NCI-H526 (cell line): ENCODE measurements around the gene MYO3B.
A peak's percentile ranks its signal among the peaks of the same experiment; 100 is the strongest.
"Not testable (repeated sequence)": the region's sequence is repeated elsewhere in the genome, so short reads cannot be mapped to it uniquely, and the experiment has no call there.

Experiments
- DNase-seq, 2 experiments: peaks; one replicate each; lab custom pipeline; 2025; lab: John Stamatoyannopoulos, UW

The MYO3B gene

GRCh38 chr2:170512266-170512665, 334.3 kb downstream of the MYO3B start:
- DNase-seq, result no peak

- DNase-seq, result no peak
Observed at GRCh38 chr2:170514140-170514539, 336.2 kb downstream of the MYO3B start.

DNA sequence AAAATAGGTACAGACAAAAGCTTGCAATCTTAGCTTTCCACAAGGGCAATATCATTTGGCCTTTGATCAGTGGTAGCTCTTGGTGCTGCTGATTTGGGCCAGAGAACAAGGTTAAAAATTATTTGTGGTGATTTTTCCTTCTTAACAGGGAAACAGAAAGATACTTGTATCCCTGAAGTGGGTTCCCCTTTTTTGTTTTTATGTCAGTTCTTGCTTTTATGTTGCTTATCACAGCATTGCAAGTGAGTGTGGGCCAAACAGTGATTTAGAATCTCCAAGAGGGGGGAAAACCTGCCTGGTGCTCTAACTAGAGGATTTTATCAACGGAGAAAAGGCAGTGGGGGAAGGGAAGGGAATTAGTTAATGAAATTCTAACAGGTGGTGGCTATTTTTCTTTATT, 339.6 kb downstream of the MYO3B start:
- no peak for DNase-seq

GRCh38 chr2:170518911-170519310, 341.0 kb downstream of the MYO3B start:
- no peak for DNase-seq

DNA sequence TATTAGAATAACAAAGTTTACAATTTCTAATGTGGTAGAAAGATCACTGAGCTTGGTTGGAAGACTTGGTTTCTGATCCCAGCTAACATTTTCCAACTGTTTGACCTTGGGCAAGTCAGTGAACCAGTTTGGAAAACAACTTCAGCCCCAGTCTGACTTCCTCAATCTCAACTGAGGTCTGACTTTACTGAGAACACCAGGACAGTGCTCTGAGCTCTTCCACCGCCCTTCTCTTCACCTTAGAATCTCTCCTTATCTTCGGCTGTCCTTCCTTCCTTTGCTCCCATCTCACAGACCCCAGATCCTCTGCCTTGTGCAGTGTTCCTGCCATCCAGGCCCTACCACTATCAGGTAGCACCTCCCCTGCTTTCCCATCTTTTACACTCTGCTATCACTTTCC, 343.4 kb downstream of the MYO3B start:
- DNase-seq, result no peak

GRCh38 chr2:170523506-170523905, 345.6 kb downstream of the MYO3B start:
- no peak for DNase-seq

DNA sequence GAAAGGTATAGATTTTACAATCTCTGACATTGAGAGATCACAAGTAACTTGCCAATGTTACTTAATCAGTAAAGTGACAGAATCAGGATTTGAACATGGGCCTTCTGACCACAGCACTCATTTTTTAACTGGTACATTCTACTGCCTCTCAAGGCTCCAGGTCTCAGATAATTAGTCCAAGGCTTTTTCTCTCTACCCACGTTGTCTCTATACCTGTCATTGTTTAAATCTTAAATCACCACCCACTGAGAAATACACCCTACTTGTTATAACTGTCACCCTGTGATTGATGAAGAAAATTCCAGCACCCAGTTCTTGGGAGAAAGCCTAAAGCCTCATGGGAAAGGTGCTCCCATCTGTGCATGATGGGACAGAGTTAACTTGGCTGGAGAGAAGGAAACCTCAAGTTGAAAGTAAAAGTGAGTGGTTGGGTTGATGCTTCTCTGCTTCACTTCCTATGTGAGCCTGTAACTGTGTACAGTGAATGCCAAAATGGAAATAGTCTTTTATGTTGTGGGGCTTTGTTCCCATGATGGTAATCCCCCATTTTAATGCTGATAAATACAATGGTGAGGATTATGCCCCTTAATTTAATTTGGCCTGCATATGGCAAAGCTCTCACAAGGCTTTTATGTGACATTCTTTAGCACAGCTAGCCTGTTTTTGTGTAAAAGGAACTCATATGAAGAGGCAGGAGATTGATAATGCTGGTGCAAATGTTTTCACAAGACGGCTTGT, 347.1 kb downstream of the MYO3B start:
- no peak for DNase-seq

DNA sequence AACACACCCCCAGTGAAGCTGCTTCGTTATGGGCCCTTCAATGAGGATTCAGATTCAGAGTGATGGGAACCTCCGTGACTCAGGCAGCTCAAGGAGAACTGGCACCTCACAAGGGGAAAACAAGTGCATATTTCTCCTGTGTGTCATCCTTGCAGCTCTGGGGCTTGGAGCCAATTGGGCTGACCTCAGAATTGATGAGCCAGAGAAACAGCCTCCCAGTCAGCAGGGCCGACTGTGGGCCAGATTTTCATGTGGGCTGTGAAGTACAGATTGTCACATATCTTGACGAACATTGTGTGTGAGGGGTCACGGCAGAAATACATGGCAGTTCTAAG, 347.6 kb downstream of the MYO3B start:
- no peak for DNase-seq

GRCh38 chr2:170530284-170530745, 352.4 kb downstream of the MYO3B start:
- peak; percentile 97 to 98 for DNase-seq

- peak in 1 of 2 experiments; percentile 24 for DNase-seq
Observed at GRCh38 chr2:170530803-170531564, 353.0 kb downstream of the MYO3B start.

GRCh38 chr2:170531876-170532275, 353.9 kb downstream of the MYO3B start:
- no peak for DNase-seq

DNA sequence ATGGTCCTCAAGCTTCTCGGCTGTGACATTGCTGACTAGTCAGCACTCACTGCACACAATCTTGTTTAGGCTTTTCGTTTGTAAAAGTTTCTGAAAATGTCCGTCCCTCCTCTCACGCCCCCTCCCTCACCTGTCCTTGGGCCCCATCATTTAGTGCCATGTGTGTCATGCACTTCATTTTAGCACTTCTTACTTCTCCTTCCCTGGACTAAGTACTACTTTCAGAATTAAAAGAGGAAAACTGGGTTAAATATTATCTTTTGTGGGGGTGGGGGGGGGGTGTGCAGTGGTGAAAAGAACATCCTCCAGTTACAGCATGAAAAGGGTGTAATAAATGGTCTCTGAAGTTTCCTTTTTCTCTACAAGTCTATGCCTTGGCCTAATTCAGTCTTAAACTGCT, 355.2 kb downstream of the MYO3B start:
- DNase-seq, result no peak

DNA sequence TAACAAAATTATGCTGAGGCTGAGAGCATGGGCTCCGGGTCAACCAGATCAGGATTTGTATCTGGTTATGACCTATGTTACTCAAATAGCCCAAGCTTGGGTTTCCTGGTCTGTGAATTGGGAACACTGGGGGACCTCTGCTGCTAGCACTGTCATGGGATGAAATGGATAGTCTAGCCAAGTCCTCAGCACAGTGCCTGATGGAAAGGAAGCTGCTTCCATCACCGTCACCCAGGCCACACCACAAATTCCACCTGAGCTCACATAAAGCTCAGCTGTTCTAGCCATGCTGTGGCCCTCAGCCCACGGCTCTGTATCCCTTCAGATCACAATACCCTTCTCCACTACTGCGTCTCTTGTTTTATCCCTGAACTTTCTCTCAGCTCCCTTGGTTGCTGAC, 357.6 kb downstream of the MYO3B start:
- DNase-seq, result no peak

DNA sequence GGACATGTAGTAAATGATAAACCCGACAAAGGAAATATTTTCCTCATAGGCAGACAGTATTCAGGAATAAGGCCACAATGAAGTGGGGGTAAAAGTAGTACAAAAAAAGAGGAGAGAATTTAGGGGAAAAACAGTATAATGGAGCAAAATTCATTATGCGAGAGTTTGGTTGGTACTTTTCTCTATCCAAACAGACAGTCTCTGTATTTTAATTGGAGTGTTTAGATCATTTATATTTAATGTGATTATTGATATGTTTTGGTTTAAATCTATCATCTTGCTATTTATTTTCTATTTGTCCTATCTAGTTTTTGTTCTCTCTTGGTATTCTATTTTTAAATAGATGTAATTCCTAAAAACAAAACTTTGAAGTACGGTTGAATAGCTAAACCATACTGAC, 366.9 kb downstream of the MYO3B start:
- DNase-seq, result no peak

DNA sequence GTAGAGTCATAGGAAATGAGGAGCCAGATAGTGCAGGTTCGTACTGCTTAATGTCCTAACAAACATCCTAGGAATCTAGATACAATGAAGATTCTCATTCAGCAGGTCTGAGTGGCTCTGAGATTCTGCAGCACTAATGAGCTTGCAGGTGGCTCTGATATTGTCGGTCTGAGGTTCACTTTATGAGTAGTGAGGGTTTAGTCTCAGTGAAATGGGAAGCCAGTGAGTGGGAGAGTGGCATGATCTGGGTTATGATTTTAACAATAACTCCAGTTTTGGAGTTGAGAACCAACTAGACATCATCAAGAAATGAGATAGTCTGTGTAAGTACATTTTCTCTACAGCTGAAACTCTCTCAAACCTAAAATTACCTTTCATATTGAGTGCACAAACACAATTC, 370.4 kb downstream of the MYO3B start:
- DNase-seq, result no peak

DNA sequence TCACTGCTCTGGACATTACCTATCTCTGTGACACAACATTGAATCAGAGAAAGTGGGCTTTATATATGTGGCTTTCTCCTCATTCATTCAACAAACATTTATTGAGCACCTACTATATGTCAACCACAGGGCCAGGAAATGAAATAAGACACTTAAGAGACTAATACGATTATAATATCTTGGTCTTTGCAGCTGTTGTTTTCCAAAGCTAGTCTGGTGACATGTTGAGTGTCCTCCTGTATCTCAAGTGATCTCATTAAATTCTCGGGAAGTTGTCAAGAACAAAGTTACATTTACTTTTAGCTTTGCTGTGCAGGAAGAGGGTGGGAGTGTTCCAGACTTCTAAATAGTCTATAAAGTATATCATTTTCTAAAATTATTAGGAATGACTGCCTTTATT, 372.6 kb downstream of the MYO3B start:
- DNase-seq, result no peak

DNA sequence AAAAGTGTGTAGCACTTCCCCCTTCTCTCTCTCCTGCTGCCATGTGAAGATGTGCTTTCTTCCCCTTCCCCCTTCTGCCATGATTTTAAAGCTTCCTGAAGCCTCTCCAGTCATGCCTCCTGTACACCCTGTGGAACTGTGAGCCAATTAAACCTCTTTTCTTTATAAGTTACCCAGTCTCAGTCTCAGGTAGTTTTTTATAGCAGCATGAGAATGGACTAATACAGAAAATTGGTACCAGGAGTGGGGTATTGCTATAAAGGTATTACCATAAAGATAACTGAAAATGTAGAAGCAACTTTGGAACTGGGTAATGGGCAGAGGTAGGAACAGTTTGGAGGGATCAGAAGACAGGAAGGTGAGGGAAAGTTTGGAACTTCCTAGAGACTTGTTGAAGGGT, 374.0 kb downstream of the MYO3B start:
- not testable (repeated sequence) for DNase-seq

GRCh38 chr2:170553748-170554147, 375.8 kb downstream of the MYO3B start:
- no peak for DNase-seq

GRCh38 chr2:170554278-170554955, 376.5 kb downstream of the MYO3B start:
- no peak for DNase-seq

DNA sequence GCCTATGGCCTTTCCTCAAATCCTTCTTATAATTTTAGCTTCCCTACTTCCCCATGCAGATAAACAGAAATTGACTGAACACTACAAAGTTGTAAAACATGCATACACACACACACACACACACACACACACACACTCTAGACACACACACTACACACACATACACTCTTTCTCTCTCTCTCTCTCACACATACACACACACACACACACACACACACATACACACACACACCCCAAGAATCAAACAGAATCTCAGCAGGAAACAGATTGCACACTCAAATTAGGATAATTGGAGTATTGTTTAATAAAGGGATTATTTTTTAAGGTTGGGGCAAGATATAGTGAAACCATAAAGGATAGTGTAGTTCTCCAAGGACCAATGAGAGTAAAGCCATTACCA, 385.0 kb downstream of the MYO3B start:
- no peak for DNase-seq

DNA sequence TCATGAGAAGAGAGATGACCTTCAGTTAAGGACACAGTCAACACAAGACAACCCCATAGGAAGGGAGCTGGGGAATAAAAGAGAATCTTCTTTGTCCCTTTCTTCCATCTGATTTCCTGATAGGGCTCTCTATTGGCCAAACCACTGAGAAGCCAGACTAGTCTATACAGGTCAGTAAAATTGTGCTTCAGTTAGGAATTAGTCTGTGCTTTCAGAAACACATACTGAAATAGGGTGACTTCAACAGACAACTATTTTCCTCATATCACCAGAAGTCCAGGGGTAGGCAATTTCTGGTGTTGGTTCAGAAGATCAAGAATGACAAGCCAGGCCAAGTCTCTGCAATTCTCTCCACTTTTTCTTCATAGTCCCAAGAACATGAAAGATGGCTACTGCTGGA, 385.5 kb downstream of the MYO3B start:
- no peak for DNase-seq

GRCh38 chr2:170566138-170566537, 388.2 kb downstream of the MYO3B start:
- no peak for DNase-seq

DNA sequence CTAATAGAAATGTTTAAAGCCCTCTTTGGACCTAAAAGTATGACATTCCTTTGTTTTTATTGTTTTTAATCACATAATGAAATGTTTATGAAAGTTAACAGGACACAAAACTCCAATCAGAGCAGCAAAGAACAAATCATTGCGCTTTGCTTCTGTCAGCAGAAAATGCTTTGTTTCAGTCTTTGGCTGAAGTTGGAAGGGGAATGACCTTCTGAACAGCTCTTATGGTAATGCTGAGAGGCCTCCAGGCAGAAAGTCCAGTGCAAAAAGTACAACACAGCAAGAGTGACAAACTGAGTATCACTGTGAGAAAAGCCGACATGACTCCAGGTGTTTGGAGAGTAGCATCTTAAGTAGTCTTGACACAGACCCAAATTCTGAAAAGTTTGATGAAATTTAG, 389.5 kb downstream of the MYO3B start:
- DNase-seq, result no peak
